Caco-2 (cell line): ENCODE results near the gene KLHDC8A. TPM values are rescaled to one million over a fixed set of nuclear protein-coding genes. Genes with fewer than 3 reads are reported as not detected.
A peak's percentile ranks its signal among the peaks of the same experiment; 100 is the strongest.

ENCODE experiments used
- BruUV-seq: library from RNA; stranded (reverse); fragments of 400-500 nt; replicated peaks from 2 replicates; lab custom pipeline; 2021; lab: Mats Ljungman, UMichigan
- CTCF ChIA-PET: fragments of 300-600 bp; sonication (Branson Sonifier 250); formaldehyde crosslinking; loops from one replicate; lab custom pipeline; 2022; ENCODE audit warnings: antibody characterized with exemption; lab: Charles Lee
- POLR2A ChIA-PET: fragments of 300-600 bp; sonication (Branson Sonifier 250); formaldehyde crosslinking; loops from one replicate; lab custom pipeline; 2022; ENCODE audit warnings: antibody characterized with exemption; lab: Charles Lee
- DNase-seq, 2 experiments: peaks; one replicate each; pipeline versions ENCODE4 v3.0.0 to v3.0.0-alpha.2; 2020 to 2022
- H3K27me3 ChIP-seq: replicated peaks from 2 replicates; pipeline ENCODE4 v1.6.0; 2011; ENCODE audit warnings: low read length; ENCODE audit not compliant: control insufficient read depth, insufficient read depth
- H3K36me3 ChIP-seq: 2 replicates; pipeline ENCODE4 v1.5.1; 2011; ENCODE audit warnings: low read length; ENCODE audit not compliant: control insufficient read depth, insufficient read depth
- H3K4me1 ChIP-seq: fragments of 250-450 bp; sonication (Bioruptor Pico); 2 replicates; pipeline ENCODE4 v1.5.1; 2020; ENCODE audit warnings: mild to moderate bottlenecking
- H3K4me3 ChIP-seq: 2 replicates; pipeline ENCODE4 v1.5.1; 2011; ENCODE audit warnings: low read depth, mild to moderate bottlenecking, control low read depth, low read length
- H3K9me3 ChIP-seq: fragments of 250-450 bp; sonication (Bioruptor Pico); 2 replicates; pipeline ENCODE4 v1.5.1; 2020; ENCODE audit warnings: mild to moderate bottlenecking, moderate library complexity
- H3K27ac Mint-ChIP-seq: one replicate; pipeline ENCODE4 v1.8.0; 2022; ENCODE audit warnings: mixed read lengths; ENCODE audit not compliant: unreplicated experiment
- H3K27me3 Mint-ChIP-seq: one replicate; pipeline ENCODE4 v1.8.0; 2022; ENCODE audit warnings: mixed read lengths; ENCODE audit not compliant: insufficient read depth, unreplicated experiment
- H3K36me3 Mint-ChIP-seq: one replicate; pipeline ENCODE4 v1.8.0; 2022; ENCODE audit warnings: mild to moderate bottlenecking, mixed read lengths; ENCODE audit not compliant: insufficient read depth, unreplicated experiment
- H3K4me1 Mint-ChIP-seq: one replicate; pipeline ENCODE4 v1.8.0; 2022; ENCODE audit warnings: low read depth, mixed read lengths; ENCODE audit not compliant: unreplicated experiment
- H3K4me3 Mint-ChIP-seq: one replicate; pipeline ENCODE4 v1.8.0; 2022; ENCODE audit warnings: mild to moderate bottlenecking, moderate library complexity, mixed read lengths; ENCODE audit not compliant: unreplicated experiment
- H3K9me3 Mint-ChIP-seq: one replicate; pipeline ENCODE4 v1.8.0; 2022; ENCODE audit warnings: mixed read lengths; ENCODE audit not compliant: unreplicated experiment
- intact Hi-C: fragments of 100-400 bp; cut with micrococcal nuclease; formaldehyde crosslinking; loops from one replicate; pipeline ENCODE4 v1.10.0; 2022; ENCODE audit not compliant: unreplicated experiment
- total RNA-seq: library from RNA; stranded (reverse); gene quantifications from 2 replicates; pipeline ENCODE4 v1.2.3, GENCODE V29; 2022
- TF ChIP-seq, protein P1 (sequence below), 2 experiments: fragments of 200-600 bp in 1 of 2; IDR thresholded peaks; 1 replicate in 1 of 2; 2 replicates in 1 of 2; pipeline versions ENCODE4 v1.5.1 to v1.8.0; 2011 to 2022; ENCODE audit warnings: antibody characterized with exemption in 1 of 2, control low read depth in 1 of 2, inconsistent platforms in 1 of 2, low read depth in 1 of 2, low read length in 1 of 2, mild to moderate bottlenecking in 1 of 2, moderate library complexity in 1 of 2; ENCODE audit not compliant: insufficient read depth in 1 of 2, severe bottlenecking in 1 of 2, unreplicated experiment in 1 of 2

The KLHDC8A gene
- total RNA-seq, 1 experiment from 2014 or later = not detected

DNA sequence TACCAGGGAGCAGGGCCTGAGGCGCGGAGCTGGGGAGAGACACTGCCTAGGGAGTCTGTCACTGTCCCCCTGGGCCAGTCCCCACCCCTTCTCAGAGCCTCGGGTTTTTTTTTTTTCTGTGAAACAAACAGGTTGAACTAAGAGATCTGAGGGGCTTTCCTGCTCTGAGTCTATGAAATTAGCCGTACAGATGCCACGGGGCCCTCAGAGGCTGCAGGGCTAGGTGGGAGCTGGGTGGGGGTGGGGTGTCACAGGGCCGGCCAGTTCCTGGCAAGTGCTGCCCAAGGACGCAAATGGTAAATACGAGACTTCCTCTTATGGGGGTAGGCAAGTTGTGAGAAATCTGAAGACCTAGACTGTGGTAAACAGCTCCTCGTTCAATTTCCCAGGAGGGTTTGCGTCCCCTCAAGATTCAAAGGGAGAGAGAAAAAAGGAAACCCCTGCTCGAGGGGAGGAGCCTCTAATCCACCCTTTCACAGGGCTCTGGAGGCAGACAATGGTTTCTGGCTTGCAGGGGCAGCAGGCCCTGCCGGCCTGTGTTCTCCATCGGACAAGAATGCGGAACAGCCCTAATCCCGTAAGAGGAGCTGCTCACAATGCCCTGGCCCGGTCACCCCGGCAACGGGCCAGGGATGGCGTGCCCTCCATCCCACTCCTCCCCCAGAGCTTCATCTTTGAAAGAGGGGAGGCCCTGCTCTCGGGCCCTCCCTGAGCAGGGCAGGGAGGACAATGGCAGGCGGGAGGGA lies 43.0 kb downstream of the KLHDC8A start:
- no peak overlapping the region for H3K4me3 Mint-ChIP-seq
- TF ChIP-seq, protein P1, sequence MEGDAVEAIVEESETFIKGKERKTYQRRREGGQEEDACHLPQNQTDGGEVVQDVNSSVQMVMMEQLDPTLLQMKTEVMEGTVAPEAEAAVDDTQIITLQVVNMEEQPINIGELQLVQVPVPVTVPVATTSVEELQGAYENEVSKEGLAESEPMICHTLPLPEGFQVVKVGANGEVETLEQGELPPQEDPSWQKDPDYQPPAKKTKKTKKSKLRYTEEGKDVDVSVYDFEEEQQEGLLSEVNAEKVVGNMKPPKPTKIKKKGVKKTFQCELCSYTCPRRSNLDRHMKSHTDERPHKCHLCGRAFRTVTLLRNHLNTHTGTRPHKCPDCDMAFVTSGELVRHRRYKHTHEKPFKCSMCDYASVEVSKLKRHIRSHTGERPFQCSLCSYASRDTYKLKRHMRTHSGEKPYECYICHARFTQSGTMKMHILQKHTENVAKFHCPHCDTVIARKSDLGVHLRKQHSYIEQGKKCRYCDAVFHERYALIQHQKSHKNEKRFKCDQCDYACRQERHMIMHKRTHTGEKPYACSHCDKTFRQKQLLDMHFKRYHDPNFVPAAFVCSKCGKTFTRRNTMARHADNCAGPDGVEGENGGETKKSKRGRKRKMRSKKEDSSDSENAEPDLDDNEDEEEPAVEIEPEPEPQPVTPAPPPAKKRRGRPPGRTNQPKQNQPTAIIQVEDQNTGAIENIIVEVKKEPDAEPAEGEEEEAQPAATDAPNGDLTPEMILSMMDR (IDR thresholded peaks at IDR 0.05; ENCODE audit: insufficient read depth in 1 of 2, low read depth in 1 of 2, low read length in 1 of 2, severe bottlenecking in 1 of 2, unreplicated experiment in 1 of 2) = no peak
- peaks cover 41% of the 10 kb centered on the region for H3K4me1 Mint-ChIP-seq
- H3K27me3 Mint-ChIP-seq = no peaks in the 10 kb centered on the region
- CTCF ChIA-PET = interaction anchor here (1.9 kb wide), 1 partner anchor 40 kb away, joined by 9 read pairs; no protein-coding TSS in a partner anchor
- H3K36me3 Mint-ChIP-seq = peaks cover 75% of the 10 kb centered on the region
- Histone ChIP-seq H3K27me3 (no peaks in the 10 kb centered on the region), H3K9me3 (no peaks in the 10 kb centered on the region), H3K4me1 (peaks cover 50% of the 10 kb centered on the region), H3K36me3 (peaks cover 1% of the 10 kb centered on the region), H3K4me3 (no peak overlapping the region)
- peak overlapping the region; percentile 24 for H3K27ac Mint-ChIP-seq
- DNase-seq = no peak
- no TSS peak for BruUV-seq
- POLR2A ChIA-PET = interaction anchor here (0.6 kb wide), 1 partner anchor 12 kb away, joined by 3 read pairs; no protein-coding TSS in a partner anchor
- no peaks in the 10 kb centered on the region for H3K9me3 Mint-ChIP-seq
- intact Hi-C loops = no loop called here

DNA sequence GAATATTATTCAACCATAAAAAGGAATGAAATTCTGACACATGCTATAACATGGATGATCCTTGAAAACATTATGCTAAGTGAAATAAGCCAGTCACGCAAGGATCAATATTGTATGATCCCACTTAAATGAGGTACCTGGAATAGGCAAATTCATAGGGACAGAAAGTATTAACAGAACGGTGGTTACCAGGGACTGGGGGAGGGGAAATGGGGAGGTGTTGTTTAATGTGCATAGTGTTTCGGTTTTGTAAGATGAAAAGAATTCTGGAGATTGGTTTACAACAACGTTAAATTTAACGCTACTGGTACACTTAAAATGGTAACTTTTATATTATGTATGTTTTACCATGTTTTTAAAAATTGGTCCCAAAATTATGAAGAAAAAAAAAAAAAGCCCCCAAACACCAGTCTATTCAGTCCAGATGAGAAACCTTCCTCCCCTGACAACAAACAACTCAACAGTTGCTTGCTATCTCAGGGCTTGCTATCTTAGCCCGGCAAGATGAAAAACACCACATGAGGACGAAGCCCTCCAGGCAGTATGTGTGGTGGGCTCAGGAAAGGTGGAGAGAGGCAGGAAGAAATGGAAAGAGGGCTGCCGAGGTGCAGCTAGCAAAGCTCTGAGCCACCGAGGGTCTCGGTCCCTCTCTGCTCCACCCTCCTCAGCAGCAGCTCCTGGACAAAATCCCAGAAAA lies 43.7 kb downstream of the KLHDC8A start:
- no peak for DNase-seq
- ChIA-PET CTCF (no interaction called here), POLR2A (interaction anchor here (0.6 kb wide), 2 partner anchors 12 to 345 kb away, joined by 3 to 14 read pairs; no protein-coding TSS in a partner anchor)
- no peaks in the 10 kb centered on the region for H3K9me3 ChIP-seq
- TF ChIP-seq, protein P1 (IDR thresholded peaks at IDR 0.05; ENCODE audit: insufficient read depth in 1 of 2, low read depth in 1 of 2, low read length in 1 of 2, severe bottlenecking in 1 of 2, unreplicated experiment in 1 of 2) = no peak
- peak overlapping the region; percentile 24 for H3K27ac Mint-ChIP-seq
- no peaks in the 10 kb centered on the region for H3K27me3 ChIP-seq
- BruUV-seq = no TSS peak
- H3K4me3 ChIP-seq = no peak overlapping the region
- H3K4me1 ChIP-seq = peaks cover 50% of the 10 kb centered on the region
- H3K36me3 Mint-ChIP-seq = peaks cover 77% of the 10 kb centered on the region
- intact Hi-C loops = no loop called here
- peaks cover 1% of the 10 kb centered on the region for H3K36me3 ChIP-seq
- peaks cover 33% of the 10 kb centered on the region for H3K4me1 Mint-ChIP-seq
- no peak overlapping the region for H3K4me3 Mint-ChIP-seq
- H3K27me3 Mint-ChIP-seq = no peaks in the 10 kb centered on the region
- H3K9me3 Mint-ChIP-seq = no peaks in the 10 kb centered on the region

DNA sequence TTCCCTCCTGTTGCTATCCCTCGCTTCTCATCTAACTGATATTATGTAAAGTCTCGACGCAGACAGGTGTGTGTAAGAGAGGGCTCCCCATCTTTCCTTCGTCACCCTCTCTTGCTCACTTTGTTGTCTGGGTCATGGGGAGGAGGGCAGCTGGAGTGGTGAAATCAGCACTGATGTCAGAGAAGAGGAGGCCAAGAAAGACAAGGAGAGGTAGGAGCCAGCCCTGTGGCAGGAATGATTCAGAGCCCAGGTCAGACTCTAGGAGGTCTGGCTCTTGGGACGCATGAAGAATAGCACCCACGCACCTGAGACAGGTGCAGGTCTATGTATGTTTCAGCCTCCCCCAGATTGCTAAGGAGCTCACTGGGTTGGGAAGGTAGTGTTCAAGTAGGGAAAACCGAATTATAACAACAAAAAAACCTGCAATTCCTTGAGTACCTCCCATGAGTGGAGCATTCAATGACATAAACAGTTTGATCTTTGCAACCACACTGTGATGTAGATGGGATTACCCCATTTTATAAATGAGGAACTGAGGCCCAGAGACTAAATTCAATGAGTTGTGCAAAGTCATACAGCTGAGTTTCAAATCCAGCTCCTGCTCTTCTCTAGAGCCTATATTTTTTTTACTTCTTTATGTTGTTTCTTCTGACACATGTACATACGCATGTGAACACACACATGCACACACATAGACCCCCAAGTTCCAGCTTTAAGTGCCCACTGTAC lies 45.6 kb downstream of the KLHDC8A start:
- H3K4me1 ChIP-seq = peaks cover 47% of the 10 kb centered on the region
- TF ChIP-seq, protein P1 (IDR thresholded peaks at IDR 0.05; ENCODE audit: insufficient read depth in 1 of 2, low read depth in 1 of 2, low read length in 1 of 2, severe bottlenecking in 1 of 2, unreplicated experiment in 1 of 2) = no peak
- Mint-ChIP-seq H3K27ac (peak overlapping the region; percentile 66), H3K36me3 (peaks cover 90% of the 10 kb centered on the region), H3K4me1 (peaks cover 24% of the 10 kb centered on the region), H3K4me3 (no peak overlapping the region), H3K9me3 (no peaks in the 10 kb centered on the region), H3K27me3 (no peaks in the 10 kb centered on the region)
- H3K27me3 ChIP-seq = no peaks in the 10 kb centered on the region
- intact Hi-C loops = no loop called here
- H3K36me3 ChIP-seq = peaks cover 5% of the 10 kb centered on the region
- no TSS peak for BruUV-seq
- H3K4me3 ChIP-seq = no peak overlapping the region
- ChIA-PET POLR2A (interaction anchor here (0.5 kb wide), 1 partner anchor 138 kb away, joined by 3 read pairs; no protein-coding TSS in a partner anchor), CTCF (no interaction called here)
- DNase-seq = no peak
- H3K9me3 ChIP-seq = no peaks in the 10 kb centered on the region
